22Rv1 (cell line): Measurements from ENCODE around the gene CYBRD1.

ENCODE experiments used
- ZFX ChIP-seq: fragments of 450-650 bp; IDR thresholded peaks from 2 replicates; pipeline ENCODE4 v1.6.1; 2017; ENCODE audit warnings: antibody characterized with exemption, borderline replicate concordance
- TF ChIP-seq, protein P1 (sequence below): fragments of 450-650 bp; IDR thresholded peaks from 2 replicates; pipeline ENCODE4 v1.5.1; 2017; ENCODE audit warnings: mild to moderate bottlenecking

DNA sequence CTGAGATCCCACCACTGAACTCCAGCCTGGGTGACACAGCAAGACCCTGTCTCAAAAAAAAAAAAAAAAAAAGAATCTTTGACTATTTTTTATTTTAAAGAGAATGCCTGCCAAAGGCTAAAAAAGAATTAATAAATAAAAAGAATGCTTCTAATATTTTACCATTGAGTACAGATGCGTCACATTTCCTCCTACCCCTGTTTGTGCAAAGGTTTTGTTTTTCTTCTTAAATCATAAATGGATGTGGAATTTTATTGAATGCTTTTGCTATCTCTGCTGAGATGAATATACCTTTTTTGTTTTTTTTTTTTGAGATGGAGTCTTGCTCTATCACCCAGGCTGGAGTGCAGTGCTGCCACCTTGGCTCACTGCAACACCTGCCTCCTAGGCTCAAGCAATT, 22.8 kb downstream of the CYBRD1 start:
- TF ChIP-seq, protein P1, sequence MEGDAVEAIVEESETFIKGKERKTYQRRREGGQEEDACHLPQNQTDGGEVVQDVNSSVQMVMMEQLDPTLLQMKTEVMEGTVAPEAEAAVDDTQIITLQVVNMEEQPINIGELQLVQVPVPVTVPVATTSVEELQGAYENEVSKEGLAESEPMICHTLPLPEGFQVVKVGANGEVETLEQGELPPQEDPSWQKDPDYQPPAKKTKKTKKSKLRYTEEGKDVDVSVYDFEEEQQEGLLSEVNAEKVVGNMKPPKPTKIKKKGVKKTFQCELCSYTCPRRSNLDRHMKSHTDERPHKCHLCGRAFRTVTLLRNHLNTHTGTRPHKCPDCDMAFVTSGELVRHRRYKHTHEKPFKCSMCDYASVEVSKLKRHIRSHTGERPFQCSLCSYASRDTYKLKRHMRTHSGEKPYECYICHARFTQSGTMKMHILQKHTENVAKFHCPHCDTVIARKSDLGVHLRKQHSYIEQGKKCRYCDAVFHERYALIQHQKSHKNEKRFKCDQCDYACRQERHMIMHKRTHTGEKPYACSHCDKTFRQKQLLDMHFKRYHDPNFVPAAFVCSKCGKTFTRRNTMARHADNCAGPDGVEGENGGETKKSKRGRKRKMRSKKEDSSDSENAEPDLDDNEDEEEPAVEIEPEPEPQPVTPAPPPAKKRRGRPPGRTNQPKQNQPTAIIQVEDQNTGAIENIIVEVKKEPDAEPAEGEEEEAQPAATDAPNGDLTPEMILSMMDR, result no peak
- TF ChIP-seq ZFX, result no peak
